Measurements from ENCODE around the gene CYP2A7.
"Not testable (repeated sequence)": the region's sequence is repeated elsewhere in the genome, so short reads cannot be mapped to it uniquely, and the experiment has no call there.

CYP2A7 gene

DNA sequence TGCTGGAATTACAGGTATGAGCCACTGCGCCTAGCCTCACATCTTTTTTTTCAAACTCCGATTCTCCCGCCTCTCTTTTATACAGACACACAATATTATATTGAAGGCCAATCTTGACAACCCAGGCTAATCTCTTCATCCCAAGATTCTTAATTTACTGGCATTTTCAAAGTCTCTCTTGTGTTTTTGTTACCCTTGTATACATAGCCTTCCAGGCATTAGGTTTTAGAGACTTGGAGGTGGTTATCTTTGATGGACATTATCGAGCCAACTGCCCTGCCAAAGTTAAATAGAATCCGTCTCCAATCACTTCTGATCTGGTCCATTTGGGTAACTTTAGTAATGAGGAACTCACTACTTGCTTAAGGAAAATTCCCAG lies 14.4 kb upstream of the CYP2A7 start:
- DNase-seq (ENCODE audit: low read depth, low spot score): no peak
- Histone ChIP-seq H3K27ac (no peak overlapping the region), H3K9ac (ENCODE audit: insufficient read length) (no peak overlapping the region), H3K36me3 (ENCODE audit: insufficient read depth, low read length) (no peaks in the 10 kb centered on the region), H3K9me3 (ENCODE audit: low read depth, low read length) (no peaks in the 10 kb centered on the region), H3K4me3 (no peak overlapping the region)
- TF ChIP-seq FOXP2 (optimal IDR thresholded peaks at IDR 0.05; ENCODE audit: control extremely low read depth, extremely low read length, insufficient read depth) (no peak), EZH2 (IDR thresholded peaks at IDR 0.05) (no peak), POLR2AphosphoS5 (IDR thresholded peaks at IDR 0.05; ENCODE audit: borderline replicate concordance, low read depth, low read length) (no peak)

GRCh38 chr19:40893112-40893511 lies 11.1 kb upstream of the CYP2A7 start:
- Histone ChIP-seq H3K4me3 (no peak overlapping the region), H3K9me3 (ENCODE audit: low read depth, low read length) (no peaks in the 10 kb centered on the region), H3K9ac (ENCODE audit: insufficient read length) (no peak overlapping the region), H3K36me3 (ENCODE audit: insufficient read depth, low read length) (no peaks in the 10 kb centered on the region), H3K27ac (no peak overlapping the region)
- no peak for DNase-seq (ENCODE audit: low read depth, low spot score)
- no peak for TF ChIP-seq EZH2 (IDR thresholded peaks at IDR 0.05)
- TF ChIP-seq POLR2AphosphoS5 (IDR thresholded peaks at IDR 0.05; ENCODE audit: borderline replicate concordance, low read depth, low read length): no peak
- TF ChIP-seq FOXP2 (optimal IDR thresholded peaks at IDR 0.05; ENCODE audit: control extremely low read depth, extremely low read length, insufficient read depth): no peak

DNA sequence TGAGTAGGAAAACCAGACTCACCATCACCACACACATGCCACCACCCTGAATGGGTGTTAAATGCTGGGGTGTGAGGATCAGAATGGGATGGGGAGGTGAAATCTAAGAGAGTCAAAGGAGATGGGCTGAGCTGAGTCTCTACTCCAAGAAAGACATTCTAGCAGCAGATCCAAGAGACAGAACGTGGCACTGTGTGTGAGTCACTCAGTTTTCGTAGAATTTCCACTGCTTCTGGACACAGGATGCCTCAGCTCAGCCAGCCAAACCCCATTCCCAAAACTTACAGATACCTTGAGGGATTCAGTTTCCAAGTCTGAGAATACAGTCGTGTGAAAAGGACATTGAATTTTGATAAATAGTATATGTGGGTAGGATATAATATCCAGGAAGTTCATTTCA lies 7.3 kb upstream of the CYP2A7 start:
- H3K9me3 ChIP-seq (ENCODE audit: low read depth, low read length): no peaks in the 10 kb centered on the region
- H3K9ac ChIP-seq (ENCODE audit: insufficient read length): no peak overlapping the region
- TF ChIP-seq EZH2 (IDR thresholded peaks at IDR 0.05): no peak
- TF ChIP-seq FOXP2 (optimal IDR thresholded peaks at IDR 0.05; ENCODE audit: control extremely low read depth, extremely low read length, insufficient read depth): no peak
- no peak overlapping the region for H3K4me3 ChIP-seq
- H3K27ac ChIP-seq: no peak overlapping the region
- H3K36me3 ChIP-seq (ENCODE audit: insufficient read depth, low read length): no peaks in the 10 kb centered on the region
- no peak for DNase-seq (ENCODE audit: low read depth, low spot score)

DNA sequence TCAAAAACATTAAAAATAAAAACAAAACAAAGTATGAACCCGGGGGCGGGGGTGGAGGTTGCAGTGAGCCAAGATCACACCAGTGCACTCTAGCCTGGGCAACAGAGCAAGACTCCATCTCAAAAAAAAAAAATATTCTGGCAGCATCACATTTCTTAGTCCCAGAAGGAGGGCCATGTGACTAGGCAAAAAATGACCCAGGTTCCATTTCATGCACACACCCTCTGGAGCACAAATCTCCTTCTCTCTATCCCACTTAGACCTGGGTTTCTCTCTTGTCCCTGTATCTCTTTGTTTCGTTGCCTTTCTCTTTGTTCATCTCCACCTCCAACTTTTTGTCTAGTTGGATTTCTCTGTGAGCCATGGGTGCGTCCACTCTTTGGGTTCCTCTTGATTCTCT lies 6.2 kb upstream of the CYP2A7 start:
- Histone ChIP-seq H3K9ac (ENCODE audit: insufficient read length) (no peak overlapping the region), H3K9me3 (ENCODE audit: low read depth, low read length) (no peaks in the 10 kb centered on the region), H3K36me3 (ENCODE audit: insufficient read depth, low read length) (no peaks in the 10 kb centered on the region), H3K4me3 (no peak overlapping the region), H3K27ac (no peak overlapping the region)
- no peak for DNase-seq (ENCODE audit: low read depth, low spot score)
- TF ChIP-seq POLR2AphosphoS5 (IDR thresholded peaks at IDR 0.05; ENCODE audit: borderline replicate concordance, low read depth, low read length) (no peak), EZH2 (IDR thresholded peaks at IDR 0.05) (no peak), FOXP2 (optimal IDR thresholded peaks at IDR 0.05; ENCODE audit: control extremely low read depth, extremely low read length, insufficient read depth) (no peak)

GRCh38 chr19:40884187-40884931 lies 2.3 kb upstream of the CYP2A7 start:
- H3K9me3 ChIP-seq (ENCODE audit: low read depth, low read length); H3K27ac ChIP-seq; DNase-seq (ENCODE audit: low read depth, low spot score); H3K4me3 ChIP-seq; H3K36me3 ChIP-seq (ENCODE audit: insufficient read depth, low read length); H3K9ac ChIP-seq (ENCODE audit: insufficient read length): not testable (repeated sequence)

DNA sequence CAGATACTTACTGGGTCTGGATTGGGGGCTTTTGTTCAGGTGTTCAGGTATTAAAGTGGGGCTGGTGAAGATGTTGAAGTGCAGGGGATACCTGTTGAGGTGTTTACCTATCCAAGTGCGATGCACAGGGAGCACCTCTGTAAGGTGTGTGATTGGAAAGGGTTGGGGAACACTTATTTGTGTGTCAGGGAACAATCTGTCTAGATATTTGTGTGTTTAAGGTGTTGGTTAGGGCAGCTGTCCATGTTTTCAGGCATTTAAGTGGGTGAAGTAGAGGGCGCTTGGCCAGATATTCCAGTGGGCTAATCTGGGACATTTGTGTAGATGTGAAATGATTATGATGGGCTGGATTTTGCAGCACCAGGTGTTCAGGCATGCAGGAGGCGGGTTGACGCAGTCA lies 2.7 kb downstream of the CYP2A7 start:
- H3K9ac ChIP-seq (ENCODE audit: insufficient read length); DNase-seq (ENCODE audit: low read depth, low spot score); H3K9me3 ChIP-seq (ENCODE audit: low read depth, low read length); H3K4me3 ChIP-seq; H3K36me3 ChIP-seq (ENCODE audit: insufficient read depth, low read length); H3K27ac ChIP-seq: not testable (repeated sequence)

- not testable (repeated sequence) for H3K27ac ChIP-seq; H3K36me3 ChIP-seq (ENCODE audit: insufficient read depth, low read length); H3K9me3 ChIP-seq (ENCODE audit: low read depth, low read length); DNase-seq (ENCODE audit: low read depth, low spot score); H3K4me3 ChIP-seq; H3K9ac ChIP-seq (ENCODE audit: insufficient read length)
Measured at GRCh38 chr19:40875526-40875951, 6.5 kb downstream of the CYP2A7 start.

GRCh38 chr19:40874874-40875273 lies 7.2 kb downstream of the CYP2A7 start:
- not testable (repeated sequence) for H3K27ac ChIP-seq; H3K9me3 ChIP-seq (ENCODE audit: low read depth, low read length); DNase-seq (ENCODE audit: low read depth, low spot score); H3K9ac ChIP-seq (ENCODE audit: insufficient read length); H3K36me3 ChIP-seq (ENCODE audit: insufficient read depth, low read length); H3K4me3 ChIP-seq

DNA sequence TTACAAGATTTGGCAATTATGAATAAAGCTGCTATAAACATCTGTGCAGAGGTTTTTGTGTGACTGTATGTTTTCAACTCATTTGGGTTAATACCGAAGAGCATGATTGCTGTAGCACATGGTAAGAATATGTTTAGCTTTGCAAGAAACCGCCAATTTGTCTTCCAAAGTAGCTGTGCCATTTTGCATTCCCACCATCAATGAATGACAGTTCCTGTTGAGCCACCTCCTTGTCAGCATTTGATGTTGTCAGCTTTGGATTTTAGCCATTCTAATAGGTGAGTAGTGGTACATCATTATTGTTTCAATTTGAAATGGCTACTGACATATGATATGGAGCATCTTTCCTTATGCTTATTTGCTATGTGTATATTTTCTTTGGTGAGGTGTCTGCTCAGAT lies 8.2 kb downstream of the CYP2A7 start:
- H3K4me3 ChIP-seq; H3K9me3 ChIP-seq (ENCODE audit: low read depth, low read length); H3K36me3 ChIP-seq (ENCODE audit: insufficient read depth, low read length); DNase-seq (ENCODE audit: low read depth, low spot score); H3K9ac ChIP-seq (ENCODE audit: insufficient read length); H3K27ac ChIP-seq: not testable (repeated sequence)

GRCh38 chr19:40872209-40872608 lies 9.8 kb downstream of the CYP2A7 start:
- no peaks in the 10 kb centered on the region for H3K9me3 ChIP-seq (ENCODE audit: low read depth, low read length)
- TF ChIP-seq POLR2AphosphoS5 (IDR thresholded peaks at IDR 0.05; ENCODE audit: borderline replicate concordance, low read depth, low read length): no peak
- TF ChIP-seq FOXP2 (optimal IDR thresholded peaks at IDR 0.05; ENCODE audit: control extremely low read depth, extremely low read length, insufficient read depth): no peak
- no peak for TF ChIP-seq EZH2 (IDR thresholded peaks at IDR 0.05)
- no peaks in the 10 kb centered on the region for H3K36me3 ChIP-seq (ENCODE audit: insufficient read depth, low read length)
- DNase-seq (ENCODE audit: low read depth, low spot score): no peak
- no peak overlapping the region for H3K4me3 ChIP-seq
- no peak overlapping the region for H3K9ac ChIP-seq (ENCODE audit: insufficient read length)
- no peak overlapping the region for H3K27ac ChIP-seq
